HepG2 (cell line): ENCODE results near the gene DDX59. TPM values are rescaled to one million over a fixed set of nuclear protein-coding genes. Genes with fewer than 3 reads are reported as not detected.

Source experiments
- CCAR2 ChIP-seq: fragments of 200-400 bp; formaldehyde crosslinking; optimal IDR thresholded peaks from 2 replicates; pipeline ENCODE3; 2018; ENCODE audit warnings: low read depth, mild to moderate bottlenecking, low read length, moderate library complexity
- ELF3 ChIP-seq: IDR thresholded peaks from 2 replicates; pipeline ENCODE4 v1.6.1; 2016; ENCODE audit warnings: missing genetic modification reagents, missing compliant biosample characterization
- ERF ChIP-seq: IDR thresholded peaks from 2 replicates; pipeline ENCODE4 v1.6.1; 2018; ENCODE audit warnings: missing biosample characterization, missing genetic modification reagents
- GRHL1 ChIP-seq: sonication (generic); formaldehyde crosslinking; conservative IDR thresholded peaks from 2 replicates; pipeline ENCODE4 v1.8.0; 2022; ENCODE audit warnings: missing genetic modification reagents
- IRX3 ChIP-seq: sonication (generic); formaldehyde crosslinking; IDR thresholded peaks from 2 replicates; pipeline ENCODE4 v1.8.1; 2023; ENCODE audit warnings: mild to moderate bottlenecking, low read depth, missing genetic modification reagents, borderline replicate concordance
- MXD1 ChIP-seq: sonication (generic); formaldehyde crosslinking; IDR thresholded peaks from 2 replicates; pipeline ENCODE4 v1.4.0; 2020; ENCODE audit warnings: mild to moderate bottlenecking, missing genetic modification reagents
- NFE2L1 ChIP-seq: sonication (generic); formaldehyde crosslinking; IDR thresholded peaks from 2 replicates; pipeline ENCODE4 v1.4.0; 2020; ENCODE audit warnings: missing genetic modification reagents, mild to moderate bottlenecking, borderline replicate concordance
- PHF5A ChIP-seq: IDR thresholded peaks from one replicate; pipeline ENCODE4 v1.6.1; 2018; ENCODE audit warnings: low read depth, missing genetic modification reagents; ENCODE audit not compliant: unreplicated experiment
- RNF2 ChIP-seq: fragments of 450-650 bp; conservative IDR thresholded peaks from 2 replicates; pipeline ENCODE4 v1.6.1; 2016; ENCODE audit warnings: low read depth
- SNAPC2 ChIP-seq: sonication (generic); formaldehyde crosslinking; IDR thresholded peaks from 2 replicates; pipeline ENCODE4 v1.8.1; 2022; ENCODE audit warnings: mild to moderate bottlenecking, missing genetic modification reagents
- SRSF1 ChIP-seq: fragments of 200-400 bp; formaldehyde crosslinking; optimal IDR thresholded peaks from 2 replicates; pipeline ENCODE3; 2017; ENCODE audit warnings: mild to moderate bottlenecking, low read depth, low read length, moderate library complexity
- SRSF4 ChIP-seq: fragments of 200-400 bp; formaldehyde crosslinking; IDR thresholded peaks from one replicate; pipeline ENCODE4 v1.6.1; 2018; ENCODE audit warnings: mild to moderate bottlenecking, low read depth, low read length, moderate library complexity; ENCODE audit not compliant: poor library complexity, severe bottlenecking
- TSC22D2 ChIP-seq: sonication (generic); formaldehyde crosslinking; IDR thresholded peaks from 2 replicates; pipeline ENCODE4 v1.5.1; 2020; ENCODE audit warnings: missing genetic modification reagents, mild to moderate bottlenecking, borderline replicate concordance
- ZNF335 ChIP-seq: sonication (generic); formaldehyde crosslinking; IDR thresholded peaks from 2 replicates; pipeline ENCODE4 v1.4.0; 2020; ENCODE audit warnings: missing genetic modification reagents
- ZNF598 ChIP-seq: sonication (generic); formaldehyde crosslinking; IDR thresholded peaks from 2 replicates; pipeline ENCODE4 v1.5.1; 2020; ENCODE audit warnings: mild to moderate bottlenecking, missing genetic modification reagents, borderline replicate concordance
- ZNF691 ChIP-seq: sonication (generic); formaldehyde crosslinking; IDR thresholded peaks from 2 replicates; pipeline ENCODE4 v1.4.0; 2020; ENCODE audit warnings: missing genetic modification reagents, low read depth, mild to moderate bottlenecking, borderline replicate concordance
- ZNF839 ChIP-seq: sonication (generic); formaldehyde crosslinking; IDR thresholded peaks from 2 replicates; pipeline ENCODE4 v1.4.0; 2020; ENCODE audit warnings: missing genetic modification reagents, mild to moderate bottlenecking, borderline replicate concordance
- polyA plus RNA-seq, 8 experiments: library from polyadenylated mRNA; depleted of rRNA in 3 of 8; stranded (reverse) in 7 of 8; unstranded in 1 of 8; fragments of >200 nt; fragmentation: Illumina TruSeq in 4 of 8; extraction: Trizol in 4 of 8; gene quantifications; 2 replicates each; pipeline versions ENCODE4 v1.2.1 to v1.2.3, GENCODE V29; 2011 to 2016; ENCODE audit warnings: low read depth in 4 of 8, missing spikeins in 1 of 8, mixed read lengths in 1 of 8; ENCODE audit not compliant: insufficient read depth in 1 of 8
- total RNA-seq, 5 experiments: library from RNA; depleted of rRNA; stranded (reverse); fragments of >200 nt; fragmentation: Illumina TruSeq; extraction: Trizol; gene quantifications; 2 replicates each; pipeline ENCODE4 v1.2.3, GENCODE V29; 2016; ENCODE audit warnings: low read depth in 1 of 5
- TF ChIP-seq, protein P1 (sequence below): sonication (generic); formaldehyde crosslinking; IDR thresholded peaks from 2 replicates; pipeline ENCODE4 v1.4.0; 2020; ENCODE audit warnings: missing genetic modification reagents, borderline replicate concordance
- TF ChIP-seq, protein P2 (sequence below): sonication (generic); formaldehyde crosslinking; IDR thresholded peaks from 2 replicates; pipeline ENCODE4 v1.5.1; 2020; ENCODE audit warnings: missing genetic modification reagents, mild to moderate bottlenecking, borderline replicate concordance

Gene DDX59
- total and polyA plus RNA-seq, 2 of the 13 experiments (the other 11 are each of a cell fraction or from before 2014, with no cell fraction given): 12.1 to 14.8 TPM

GRCh38 chr1:200669314-200670241 is at the start of gene DDX59 (continued):
- TF ChIP-seq SRSF4 (no peak), ZNF839 (CRISPR knock-in tag) (peak; percentile 37; the same call in 1 of the 2 replicates), TSC22D2 (peak; percentile 81), CCAR2 (peak; percentile 64), SNAPC2 (CRISPR knock-in tag) (peak; percentile 57; the same call in 1 of the 2 replicates), ERF (CRISPR knock-in tag) (no peak; the same call in none of the 2 replicates), ZNF691 (peak; percentile 80), SRSF1 (peak; percentile 83), IRX3 (no peak; the same call in 1 of the 2 replicates), NFE2L1 (no peak), ZNF335 (CRISPR knock-in tag) (no peak), ZNF598 (CRISPR knock-in tag) (peak; percentile 88; the same call in 1 of the 2 replicates), MXD1 (CRISPR knock-in tag) (peak; percentile 86), GRHL1 (CRISPR knock-in tag) (no peak), PHF5A (CRISPR knock-in tag) (peak; percentile 34), ELF3 (CRISPR knock-in tag) (peak; percentile 75; the same call in 1 of the 2 replicates), RNF2 (no peak)
- TF ChIP-seq, protein P1, sequence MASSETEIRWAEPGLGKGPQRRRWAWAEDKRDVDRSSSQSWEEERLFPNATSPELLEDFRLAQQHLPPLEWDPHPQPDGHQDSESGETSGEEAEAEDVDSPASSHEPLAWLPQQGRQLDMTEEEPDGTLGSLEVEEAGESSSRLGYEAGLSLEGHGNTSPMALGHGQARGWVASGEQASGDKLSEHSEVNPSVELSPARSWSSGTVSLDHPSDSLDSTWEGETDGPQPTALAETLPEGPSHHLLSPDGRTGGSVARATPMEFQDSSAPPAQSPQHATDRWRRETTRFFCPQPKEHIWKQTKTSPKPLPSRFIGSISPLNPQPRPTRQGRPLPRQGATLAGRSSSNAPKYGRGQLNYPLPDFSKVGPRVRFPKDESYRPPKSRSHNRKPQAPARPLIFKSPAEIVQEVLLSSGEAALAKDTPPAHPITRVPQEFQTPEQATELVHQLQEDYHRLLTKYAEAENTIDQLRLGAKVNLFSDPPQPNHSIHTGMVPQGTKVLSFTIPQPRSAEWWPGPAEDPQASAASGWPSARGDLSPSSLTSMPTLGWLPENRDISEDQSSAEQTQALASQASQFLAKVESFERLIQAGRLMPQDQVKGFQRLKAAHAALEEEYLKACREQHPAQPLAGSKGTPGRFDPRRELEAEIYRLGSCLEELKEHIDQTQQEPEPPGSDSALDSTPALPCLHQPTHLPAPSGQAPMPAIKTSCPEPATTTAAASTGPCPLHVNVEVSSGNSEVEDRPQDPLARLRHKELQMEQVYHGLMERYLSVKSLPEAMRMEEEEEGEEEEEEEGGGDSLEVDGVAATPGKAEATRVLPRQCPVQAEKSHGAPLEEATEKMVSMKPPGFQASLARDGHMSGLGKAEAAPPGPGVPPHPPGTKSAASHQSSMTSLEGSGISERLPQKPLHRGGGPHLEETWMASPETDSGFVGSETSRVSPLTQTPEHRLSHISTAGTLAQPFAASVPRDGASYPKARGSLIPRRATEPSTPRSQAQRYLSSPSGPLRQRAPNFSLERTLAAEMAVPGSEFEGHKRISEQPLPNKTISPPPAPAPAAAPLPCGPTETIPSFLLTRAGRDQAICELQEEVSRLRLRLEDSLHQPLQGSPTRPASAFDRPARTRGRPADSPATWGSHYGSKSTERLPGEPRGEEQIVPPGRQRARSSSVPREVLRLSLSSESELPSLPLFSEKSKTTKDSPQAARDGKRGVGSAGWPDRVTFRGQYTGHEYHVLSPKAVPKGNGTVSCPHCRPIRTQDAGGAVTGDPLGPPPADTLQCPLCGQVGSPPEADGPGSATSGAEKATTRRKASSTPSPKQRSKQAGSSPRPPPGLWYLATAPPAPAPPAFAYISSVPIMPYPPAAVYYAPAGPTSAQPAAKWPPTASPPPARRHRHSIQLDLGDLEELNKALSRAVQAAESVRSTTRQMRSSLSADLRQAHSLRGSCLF (CRISPR knock-in tag): no peak
- TF ChIP-seq, protein P2, sequence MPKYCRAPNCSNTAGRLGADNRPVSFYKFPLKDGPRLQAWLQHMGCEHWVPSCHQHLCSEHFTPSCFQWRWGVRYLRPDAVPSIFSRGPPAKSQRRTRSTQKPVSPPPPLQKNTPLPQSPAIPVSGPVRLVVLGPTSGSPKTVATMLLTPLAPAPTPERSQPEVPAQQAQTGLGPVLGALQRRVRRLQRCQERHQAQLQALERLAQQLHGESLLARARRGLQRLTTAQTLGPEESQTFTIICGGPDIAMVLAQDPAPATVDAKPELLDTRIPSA (CRISPR knock-in tag): no peak
